SK-N-SH (cell line): ENCODE measurements around the gene CXXC1. TPM values are rescaled to one million over a fixed set of nuclear protein-coding genes. Genes with fewer than 3 reads are reported as not detected.

Source experiments
- CTCF ChIA-PET: fragments of 300-600, 350-600 bp; formaldehyde crosslinking; extraction: SDS; loops from one replicate; lab custom pipeline; 2021; lab: Yijun Ruan, JAX
- POLR2A ChIA-PET: fragments of 350-600 bp; sonication (Branson Sonifier 250); formaldehyde crosslinking; extraction: SDS; loops from one replicate; lab custom pipeline; 2020; ENCODE audit warnings: antibody characterized with exemption, inconsistent platforms; lab: Yijun Ruan, JAX
- DNase-seq: peaks from one replicate; pipeline ENCODE4 v3.0.0; 2012
- H2AFZ ChIP-seq: fragments of 200-600 bp; sonication (generic); 2 replicates; pipeline ENCODE4 v1.8.1; 2016; ENCODE audit warnings: antibody characterized with exemption, mild to moderate bottlenecking, low read depth
- H3F3A ChIP-seq: fragments of 200-600 bp; sonication (generic); replicated peaks from 2 replicates; pipeline ENCODE3; 2016; ENCODE audit warnings: antibody characterized with exemption, mild to moderate bottlenecking; ENCODE audit not compliant: insufficient read depth
- H3K27ac ChIP-seq, 2 experiments: fragments of 200-500 bp in 1 of 2; fragments of 200-600 bp in 1 of 2; sonication (Bioruptor generic) in 1 of 2; sonication (generic), shearing (Covaris generic) in 1 of 2; 2 replicates each; pipeline versions ENCODE4 v1.5.1 to v1.6.1; 2014 to 2016; ENCODE audit warnings: low read depth in 2 of 2, inconsistent platforms in 1 of 2, low read length in 1 of 2, mild to moderate bottlenecking in 1 of 2, mixed read lengths in 1 of 2
- H3K27me3 ChIP-seq: fragments of 200-600 bp; sonication (generic), shearing (Covaris generic); 2 replicates; pipeline ENCODE4 v1.6.1; 2016; ENCODE audit warnings: mixed run types; ENCODE audit not compliant: insufficient read depth
- H3K36me3 ChIP-seq, 2 experiments: fragments of 200-500 bp in 1 of 2; fragments of 200-600 bp in 1 of 2; sonication (Bioruptor generic) in 1 of 2; sonication (generic) in 1 of 2; replicated peaks in 1 of 2; 2 replicates each; pipeline versions ENCODE3 to v1.5.1; 2014 to 2016; ENCODE audit warnings: low read length in 1 of 2, mild to moderate bottlenecking in 1 of 2; ENCODE audit not compliant: insufficient read depth in 2 of 2, control insufficient read depth in 1 of 2
- H3K4me1 ChIP-seq, 2 experiments: fragments of 200-500 bp in 1 of 2; fragments of 200-600 bp in 1 of 2; sonication (Bioruptor generic) in 1 of 2; sonication (generic), shearing (Covaris generic) in 1 of 2; 2 replicates each; pipeline versions ENCODE4 v1.5.1 to v1.6.1; 2014 to 2016; ENCODE audit warnings: low read depth in 1 of 2, low read length in 1 of 2, mixed run types in 1 of 2; ENCODE audit not compliant: insufficient read depth in 2 of 2, control insufficient read depth in 1 of 2
- H3K4me2 ChIP-seq: fragments of 200-600 bp; sonication (generic), shearing (Covaris generic); 2 replicates; pipeline ENCODE4 v1.6.1; 2017; ENCODE audit warnings: mixed run types
- H3K4me3 ChIP-seq, 2 experiments: fragments of 200-500 bp in 1 of 2; fragments of 200-600 bp in 1 of 2; sonication (Bioruptor generic) in 1 of 2; sonication (generic), shearing (Covaris generic) in 1 of 2; 2 replicates each; pipeline versions ENCODE4 v1.5.1 to v1.8.1; 2014 to 2016; ENCODE audit warnings: low read depth in 2 of 2, inconsistent platforms in 1 of 2, low read length in 1 of 2, mild to moderate bottlenecking in 1 of 2, mixed read lengths in 1 of 2, moderate library complexity in 1 of 2
- H3K79me2 ChIP-seq: fragments of 200-600 bp; sonication (generic); 2 replicates; pipeline ENCODE4 v1.8.1; 2017; ENCODE audit warnings: mild to moderate bottlenecking; ENCODE audit not compliant: insufficient read depth
- H3K9ac ChIP-seq: fragments of 200-600 bp; sonication (generic); 2 replicates; pipeline ENCODE4 v1.6.1; 2017; ENCODE audit warnings: mixed run types
- H3K9me2 ChIP-seq: fragments of 200-600 bp; sonication (generic); 2 replicates; pipeline ENCODE4 v1.6.1; 2017; ENCODE audit warnings: mixed run types
- H3K9me3 ChIP-seq: fragments of 200-600 bp; sonication (generic); 2 replicates; pipeline ENCODE4 v1.6.1; 2017; ENCODE audit warnings: mixed run types, mild to moderate bottlenecking, moderate library complexity
- H4K20me1 ChIP-seq: fragments of 200-600 bp; sonication (generic); 2 replicates; pipeline ENCODE4 v1.6.1; 2017; ENCODE audit warnings: mild to moderate bottlenecking, mixed run types; ENCODE audit not compliant: insufficient read depth
- CHD2 ChIP-seq: fragments of 150-350 bp; IDR thresholded peaks from 2 replicates; pipeline ENCODE4 v1.6.1; 2018; ENCODE audit warnings: low read length; ENCODE audit not compliant: partially characterized antibody
- GATA2 ChIP-seq: sonication (generic); formaldehyde crosslinking; IDR thresholded peaks from 2 replicates; pipeline ENCODE4 v1.5.0; 2020; ENCODE audit warnings: mild to moderate bottlenecking, missing genetic modification reagents
- MEF2A ChIP-seq: IDR thresholded peaks from 2 replicates; pipeline ENCODE4 v1.4.0; 2012; ENCODE audit warnings: low read depth, borderline replicate concordance
- MXI1 ChIP-seq: IDR thresholded peaks from 2 replicates; pipeline ENCODE4 v1.6.1; 2012; ENCODE audit warnings: mild to moderate bottlenecking, low read depth, low read length, improper control_type of control experiment
- POLR2AphosphoS5 ChIP-seq: IDR thresholded peaks from 2 replicates; pipeline ENCODE4 v1.6.1; 2012; ENCODE audit warnings: low read depth, low read length
- RAD21 ChIP-seq: IDR thresholded peaks from 2 replicates; pipeline ENCODE4 v1.6.1; 2012; ENCODE audit warnings: mild to moderate bottlenecking, low read length
- RFX5 ChIP-seq: IDR thresholded peaks from 2 replicates; pipeline ENCODE4 v1.6.1; 2012; ENCODE audit warnings: mild to moderate bottlenecking, improper control_type of control experiment, low read length
- SIN3A ChIP-seq: IDR thresholded peaks from 2 replicates; pipeline ENCODE4 v1.6.1; 2012; ENCODE audit warnings: low read depth, mild to moderate bottlenecking, low read length, moderate library complexity, borderline replicate concordance
- TAF1 ChIP-seq: IDR thresholded peaks from 2 replicates; pipeline ENCODE4 v1.6.1; 2012; ENCODE audit warnings: low read depth, mild to moderate bottlenecking, low read length, moderate library complexity, borderline replicate concordance
- WGBS: methylation state at CpG from one replicate; pipeline ENCODE4 v1.1.6; 2017; ENCODE audit warnings: low lambda C conversion rate; 5-methylcytosine and 5-hydroxymethylcytosine counted together
- polyA plus RNA-seq, 3 experiments: library from polyadenylated mRNA; depleted of rRNA; stranded (reverse); fragments of >200 nt; gene quantifications; 2 replicates each; pipeline ENCODE4 v1.2.3, GENCODE V29; 2012
- TF ChIP-seq, protein P1 (sequence below): fragments of 200-600 bp; sonication (generic); IDR thresholded peaks from 2 replicates; pipeline ENCODE4 v1.6.1; 2017; ENCODE audit warnings: antibody characterized with exemption, mild to moderate bottlenecking, moderate library complexity
- TF ChIP-seq, protein P2 (sequence below): IDR thresholded peaks from 2 replicates; pipeline ENCODE4 v1.4.0; 2012; ENCODE audit warnings: low read depth, borderline replicate concordance
- TF ChIP-seq, protein P3 (sequence below): IDR thresholded peaks from 2 replicates; pipeline ENCODE4; 2012

CXXC1 gene
- polyA plus RNA-seq, 1 of the 3 experiments (the other 2 are of a cell fraction): 128 TPM

DNA sequence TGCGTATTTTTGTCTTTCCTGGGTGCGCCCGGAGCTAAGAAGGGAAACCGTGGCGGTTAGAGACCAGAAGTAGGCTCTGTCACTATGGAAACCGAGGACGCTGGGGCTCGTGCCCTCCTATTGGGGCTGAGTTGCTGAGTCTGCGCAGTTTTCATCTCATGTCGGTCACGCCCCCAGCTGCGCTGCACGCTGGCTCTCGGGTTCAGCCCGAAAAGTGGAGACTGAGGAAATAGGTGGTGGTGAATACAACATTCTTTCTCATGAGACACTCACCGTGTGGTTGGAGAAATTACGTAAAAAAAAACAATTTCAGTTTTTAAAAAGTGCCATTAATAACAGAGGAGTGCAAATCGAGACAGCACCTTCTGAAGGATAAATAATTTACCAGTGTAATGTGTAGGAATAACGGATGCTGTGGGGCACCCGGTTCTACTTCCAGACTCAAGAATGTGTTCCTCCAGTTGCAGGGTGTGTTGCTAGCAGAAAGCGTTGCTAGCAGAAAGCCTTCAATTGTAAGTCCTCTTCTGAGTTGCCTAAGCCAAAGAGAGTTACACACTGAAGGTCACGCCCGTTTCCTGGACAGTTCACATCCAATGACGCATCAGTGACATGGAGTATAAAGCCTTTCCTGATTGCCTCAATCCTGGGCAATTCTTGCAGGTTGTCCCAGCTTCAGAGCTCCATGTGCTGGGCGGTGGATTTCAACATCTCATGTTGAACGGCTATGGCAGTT, 20.4 kb upstream of the CXXC1 start (continued):
- TF ChIP-seq, protein P1, sequence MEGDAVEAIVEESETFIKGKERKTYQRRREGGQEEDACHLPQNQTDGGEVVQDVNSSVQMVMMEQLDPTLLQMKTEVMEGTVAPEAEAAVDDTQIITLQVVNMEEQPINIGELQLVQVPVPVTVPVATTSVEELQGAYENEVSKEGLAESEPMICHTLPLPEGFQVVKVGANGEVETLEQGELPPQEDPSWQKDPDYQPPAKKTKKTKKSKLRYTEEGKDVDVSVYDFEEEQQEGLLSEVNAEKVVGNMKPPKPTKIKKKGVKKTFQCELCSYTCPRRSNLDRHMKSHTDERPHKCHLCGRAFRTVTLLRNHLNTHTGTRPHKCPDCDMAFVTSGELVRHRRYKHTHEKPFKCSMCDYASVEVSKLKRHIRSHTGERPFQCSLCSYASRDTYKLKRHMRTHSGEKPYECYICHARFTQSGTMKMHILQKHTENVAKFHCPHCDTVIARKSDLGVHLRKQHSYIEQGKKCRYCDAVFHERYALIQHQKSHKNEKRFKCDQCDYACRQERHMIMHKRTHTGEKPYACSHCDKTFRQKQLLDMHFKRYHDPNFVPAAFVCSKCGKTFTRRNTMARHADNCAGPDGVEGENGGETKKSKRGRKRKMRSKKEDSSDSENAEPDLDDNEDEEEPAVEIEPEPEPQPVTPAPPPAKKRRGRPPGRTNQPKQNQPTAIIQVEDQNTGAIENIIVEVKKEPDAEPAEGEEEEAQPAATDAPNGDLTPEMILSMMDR: no peak
- TF ChIP-seq MXI1: peak; percentile 99
- no peak for TF ChIP-seq RAD21
- TF ChIP-seq POLR2AphosphoS5: peak; percentile 58; the same call in 1 of the 2 replicates
- TF ChIP-seq SIN3A: 0 out of 2 replicates have a peak, but pooled peaks have one; percentile 45

DNA sequence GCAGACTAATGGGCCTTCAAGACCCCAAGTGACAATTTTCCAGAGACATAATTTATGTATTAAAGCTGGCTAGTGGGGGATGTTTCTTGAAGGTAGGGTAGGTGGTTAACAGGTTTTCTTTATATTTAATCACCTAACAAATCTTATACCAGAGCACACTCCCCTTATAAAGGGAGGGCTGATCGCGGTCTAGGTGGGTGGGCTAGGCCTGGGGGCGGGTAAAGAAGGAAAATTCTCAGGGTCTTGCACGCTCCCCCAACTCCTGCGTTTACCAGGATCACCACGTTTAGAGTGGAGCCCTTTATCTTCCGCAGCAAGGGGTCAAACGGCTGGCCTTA, 19.9 kb upstream of the CXXC1 start:
- H3F3A ChIP-seq: no peaks in the 10 kb centered on the region
- H3K36me3 ChIP-seq: no peaks in the 10 kb centered on the region
- no peaks in the 10 kb centered on the region for H3K79me2 ChIP-seq
- H3K4me1 ChIP-seq: peaks cover 0 to 8% of the 10 kb centered on the region in 2 experiments; a peak in 1 of 4 replicates
- H3K9ac ChIP-seq: no peak overlapping the region
- ChIA-PET POLR2A (interaction anchor here (0.6 to 0.7 kb wide), 2 partner anchors 9 to 26 kb away, joined by 3 to 5 read pairs; no protein-coding TSS in a partner anchor), CTCF (interaction anchor here (2.0 kb wide), 1 partner anchor 50 kb away, joined by 7 read pairs; no protein-coding TSS in a partner anchor)
- DNase-seq: no peak
- 0% methylated on average over 7 of the region's 8 CpGs for WGBS
- no peak for TF ChIP-seq POLR2AphosphoS5
- TF ChIP-seq, protein P2, sequence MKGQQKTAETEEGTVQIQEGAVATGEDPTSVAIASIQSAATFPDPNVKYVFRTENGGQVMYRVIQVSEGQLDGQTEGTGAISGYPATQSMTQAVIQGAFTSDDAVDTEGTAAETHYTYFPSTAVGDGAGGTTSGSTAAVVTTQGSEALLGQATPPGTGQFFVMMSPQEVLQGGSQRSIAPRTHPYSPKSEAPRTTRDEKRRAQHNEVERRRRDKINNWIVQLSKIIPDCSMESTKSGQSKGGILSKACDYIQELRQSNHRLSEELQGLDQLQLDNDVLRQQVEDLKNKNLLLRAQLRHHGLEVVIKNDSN: no peak
- no peak for TF ChIP-seq TAF1
- no peak for TF ChIP-seq GATA2
- TF ChIP-seq RAD21: no peak
- TF ChIP-seq RFX5: no peak
- TF ChIP-seq MEF2A: no peak
- no peak for TF ChIP-seq CHD2
- TF ChIP-seq, protein P3, sequence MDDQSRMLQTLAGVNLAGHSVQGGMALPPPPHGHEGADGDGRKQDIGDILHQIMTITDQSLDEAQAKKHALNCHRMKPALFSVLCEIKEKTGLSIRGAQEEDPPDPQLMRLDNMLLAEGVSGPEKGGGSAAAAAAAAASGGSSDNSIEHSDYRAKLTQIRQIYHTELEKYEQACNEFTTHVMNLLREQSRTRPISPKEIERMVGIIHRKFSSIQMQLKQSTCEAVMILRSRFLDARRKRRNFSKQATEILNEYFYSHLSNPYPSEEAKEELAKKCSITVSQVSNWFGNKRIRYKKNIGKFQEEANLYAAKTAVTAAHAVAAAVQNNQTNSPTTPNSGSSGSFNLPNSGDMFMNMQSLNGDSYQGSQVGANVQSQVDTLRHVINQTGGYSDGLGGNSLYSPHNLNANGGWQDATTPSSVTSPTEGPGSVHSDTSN: no peak
- H3K27ac ChIP-seq: no peak overlapping the region; a peak in 1 of 4 replicates
- H2AFZ ChIP-seq: peak overlapping the region; percentile 80
- peaks cover 11% of the 10 kb centered on the region; the same call in 1 of the 2 replicates for H3K27me3 ChIP-seq
- peak overlapping the region; percentile 59 to 60 for H3K4me3 ChIP-seq
- no peaks in the 10 kb centered on the region for H4K20me1 ChIP-seq
- 0 out of 2 replicates have a peak, but pooled peaks cover 4% of the 10 kb centered on the region for H3K9me3 ChIP-seq
- H3K9me2 ChIP-seq: no peaks in the 10 kb centered on the region
- H3K4me2 ChIP-seq: peak overlapping the region; percentile 70
